K562 (cell line): ENCODE results near the gene ALG12. TPM values are rescaled to one million over a fixed set of nuclear protein-coding genes. Genes with fewer than 3 reads are reported as not detected.
A peak's percentile ranks its signal among the peaks of the same experiment; 100 is the strongest.

Experiments used
- ATAC-seq: fragments of 200-7000 bp; cut with Tn5 transposase; 3 replicates; pipeline ENCODE4 v1.9.1; 2020; ENCODE audit warnings: moderate library complexity
- BruUV-seq: library from RNA; stranded (reverse); fragments of 400-500 nt; replicated peaks from 2 replicates; lab custom pipeline; 2021; lab: Mats Ljungman, UMichigan
- CTCF ChIA-PET: fragments of 300-600 bp; formaldehyde crosslinking; extraction: SDS; loops from one replicate; lab custom pipeline; 2021; ENCODE audit warnings: low intra/inter-chr PET ratio; lab: Yijun Ruan, JAX
- POLR2A ChIA-PET: fragments of 300-600, 350-650 bp; sonication (Branson Sonifier 250); formaldehyde crosslinking; extraction: SDS; loops from one replicate; lab custom pipeline; 2021; ENCODE audit warnings: antibody characterized with exemption, inconsistent platforms; lab: Yijun Ruan, JAX
- DNase-seq, 4 experiments: peaks; one replicate each; pipeline versions ENCODE4 v3.0.0 to v3.0.0-alpha.2; 2011 to 2018; ENCODE audit warnings: low spot score in 3 of 4, mixed read lengths in 3 of 4; ENCODE audit errors: extremely low read depth in 1 of 4
- FAIRE-seq: peaks from 2 replicates; lab custom pipeline; 2011; peaks lifted over from hg19 to GRCh38; lab: Jason Lieb, UNC
- H2AFZ ChIP-seq: 2 replicates; pipeline ENCODE4 v1.6.0; 2011; ENCODE audit warnings: low read depth, low read length, control low read depth, inconsistent platforms
- H3K27ac ChIP-seq: fragments of 200-600 bp; 3 replicates; pipeline ENCODE4 v1.8.0; 2011; ENCODE audit warnings: low read depth, mild to moderate bottlenecking, control low read depth, inconsistent platforms, low read length, moderate library complexity, mixed read lengths; ENCODE audit errors: extremely low read depth
- H3K27me3 ChIP-seq, 2 experiments: fragments of 300-600 bp in 1 of 2; 2 replicates in 1 of 2; 3 replicates in 1 of 2; pipeline versions ENCODE4 v1.6.0 to v1.8.0; 2011; ENCODE audit warnings: inconsistent platforms in 2 of 2, low read length in 2 of 2, mild to moderate bottlenecking in 1 of 2, mixed read lengths in 1 of 2, moderate library complexity in 1 of 2; ENCODE audit not compliant: control insufficient read depth in 2 of 2, insufficient read depth in 2 of 2
- H3K36me3 ChIP-seq: fragments of 300-600 bp; 3 replicates; pipeline ENCODE4 v1.8.0; 2011; ENCODE audit warnings: mild to moderate bottlenecking, low read length, inconsistent platforms; ENCODE audit not compliant: control insufficient read depth, insufficient read depth
- H3K4me1 ChIP-seq, 2 experiments: fragments of 200-600 bp in 1 of 2; replicated peaks in 1 of 2; 2 replicates in 1 of 2; 3 replicates in 1 of 2; pipeline versions ENCODE4 v1.5.1 to v1.8.0; 2011; ENCODE audit warnings: inconsistent platforms in 2 of 2, low read length in 2 of 2, mild to moderate bottlenecking in 1 of 2, mixed read lengths in 1 of 2, moderate library complexity in 1 of 2; ENCODE audit not compliant: control insufficient read depth in 2 of 2, insufficient read depth in 2 of 2
- H3K4me2 ChIP-seq: 2 replicates; pipeline ENCODE4 v1.6.1; 2011; ENCODE audit warnings: low read length, control low read depth, inconsistent platforms, mixed read lengths; ENCODE audit not compliant: insufficient read depth
- H3K4me3 ChIP-seq: fragments of 200-600 bp; sonication (generic), shearing (Covaris generic); 2 replicates; pipeline ENCODE4 v1.5.1; 2016; ENCODE audit warnings: control low read depth, inconsistent platforms
- H3K79me2 ChIP-seq: fragments of 200-600 bp; 3 replicates; pipeline ENCODE4 v1.8.0; 2011; ENCODE audit warnings: low read length, inconsistent platforms; ENCODE audit not compliant: control insufficient read depth, insufficient read depth
- H3K9ac ChIP-seq, 2 experiments: 2 replicates each; pipeline versions ENCODE4 v1.6.0 to v1.6.1; 2011; ENCODE audit warnings: low read depth in 2 of 2, low read length in 2 of 2, control low read depth in 1 of 2, inconsistent platforms in 1 of 2, mild to moderate bottlenecking in 1 of 2, mixed read lengths in 1 of 2; ENCODE audit not compliant: insufficient read depth in 1 of 2
- H3K9me1 ChIP-seq: one replicate; pipeline ENCODE4 v1.6.0; 2011; ENCODE audit warnings: inconsistent platforms, mild to moderate bottlenecking, low read length, moderate library complexity; ENCODE audit not compliant: control insufficient read depth, insufficient read depth
- H3K9me3 ChIP-seq: replicated peaks from 2 replicates; pipeline ENCODE4 v1.5.1; 2011; ENCODE audit warnings: low read depth, low read length, inconsistent platforms; ENCODE audit not compliant: control insufficient read depth, insufficient read depth
- H4K20me1 ChIP-seq: replicated peaks from 2 replicates; pipeline ENCODE4 v1.6.1; 2011; ENCODE audit warnings: low read length, inconsistent platforms, mixed read lengths; ENCODE audit not compliant: control insufficient read depth, insufficient read depth
- DPF2 ChIP-seq: fragments of 450-650 bp; IDR thresholded peaks from 2 replicates; pipeline ENCODE4 v1.6.1; 2016
- GTF3C2 ChIP-seq: IDR thresholded peaks from 3 replicates; pipeline ENCODE4 v1.6.1; 2011; ENCODE audit warnings: borderline replicate concordance, mild to moderate bottlenecking, moderate library complexity; ENCODE audit not compliant: insufficient read length; ENCODE audit errors: extremely low read depth
- HMGN3 ChIP-seq: IDR thresholded peaks from 2 replicates; pipeline ENCODE4 v1.6.1; 2011; ENCODE audit warnings: borderline replicate concordance, low read depth, mild to moderate bottlenecking, mixed read lengths, low read length; ENCODE audit not compliant: insufficient read length; ENCODE audit errors: extremely low read depth
- PHTF2 ChIP-seq: fragments of 250-450 bp; sonication (Bioruptor Pico); IDR thresholded peaks from 2 replicates; pipeline ENCODE4 v1.5.0; 2021; ENCODE audit warnings: mild to moderate bottlenecking
- RBM14 ChIP-seq: fragments of 200-400 bp; formaldehyde crosslinking; IDR thresholded peaks from 2 replicates; pipeline ENCODE4 v1.6.1; 2018; ENCODE audit warnings: low read depth, mild to moderate bottlenecking, low read length, moderate library complexity, borderline replicate concordance; ENCODE audit not compliant: insufficient read depth
- TAF7 ChIP-seq: fragments of 450-650 bp; IDR thresholded peaks from 2 replicates; pipeline ENCODE4 v1.6.1; 2016; ENCODE audit warnings: missing genetic modification characterization, missing compliant biosample characterization
- TARDBP ChIP-seq: fragments of 450-650 bp; IDR thresholded peaks from 2 replicates; pipeline ENCODE4 v1.6.1; 2016
- TCF7L2 ChIP-seq: fragments of 150-350 bp; IDR thresholded peaks from 2 replicates; pipeline ENCODE4 v1.6.1; 2016; ENCODE audit warnings: low read depth, mild to moderate bottlenecking, low read length, moderate library complexity
- ZNF696 ChIP-seq: fragments of 250-450 bp; sonication (Bioruptor Pico); conservative IDR thresholded peaks from 2 replicates; pipeline ENCODE4 v1.4.0; 2020; ENCODE audit warnings: mild to moderate bottlenecking, moderate library complexity
- WGBS: fragments of 100-300 bp; shearing (Covaris generic); methylation state at CpG from one replicate; pipeline ENCODE4 v1.1.6; 2016; ENCODE audit warnings: low coverage, mixed read lengths; ENCODE audit not compliant: insufficient coverage; ENCODE audit errors: missing lambda C conversion rate; 5-methylcytosine and 5-hydroxymethylcytosine counted together
- in situ Hi-C: fragments of 300-500 bp; cut with MboI; formaldehyde crosslinking; loops from 4 replicates; pipeline ENCODE4 v1.15.0; 2018; ENCODE audit warnings: inconsistent platforms, mixed read lengths
- intact Hi-C: fragments of 100-400 bp; cut with micrococcal nuclease; formaldehyde crosslinking; loops from 2 replicates; pipeline ENCODE4 v1.14.2; 2022
- polyA plus RNA-seq, 8 experiments: library from polyadenylated mRNA; depleted of rRNA in 4 of 8; stranded (reverse) in 5 of 8; unstranded in 3 of 8; fragments of >200 nt; fragmentation: Nextera tagmentation in 2 of 8; fragmentation: Illumina TruSeq in 1 of 8; extraction: Ambion mirVana in 2 of 8; extraction: Trizol in 1 of 8; gene quantifications; 2 replicates each; pipeline versions ENCODE4 v1.2.1 to v1.2.3, GENCODE V29; 2011 to 2014; ENCODE audit warnings: inconsistent platforms in 1 of 8, missing spikeins in 1 of 8
- total RNA-seq, 7 experiments: library from RNA; depleted of rRNA in 6 of 7; stranded (reverse); fragments of >200 nt in 6 of 7; fragmentation: Illumina TruSeq in 2 of 7; extraction: Trizol in 2 of 7; gene quantifications; 2 replicates each; pipeline versions ENCODE4 v1.2.1 to v1.2.3, GENCODE V29; 2011 to 2021; ENCODE audit warnings: low replicate concordance in 1 of 7
- TF ChIP-seq, protein P1 (sequence below), 3 experiments: fragments of 200-800 bp in 1 of 3; sonication (Bioruptor generic) in 1 of 3; sonication (generic) in 1 of 3; formaldehyde crosslinking in 1 of 3; IDR thresholded peaks; 2 replicates each; pipeline versions ENCODE4 v1.6.1 to v1.8.0; 2016 to 2022; ENCODE audit warnings: mild to moderate bottlenecking in 2 of 3, missing compliant biosample characterization in 2 of 3, missing genetic modification characterization in 2 of 3, missing genetic modification reagents in 1 of 3
- TF ChIP-seq, protein P2 (sequence below), 2 experiments: fragments of 450-650 bp in 1 of 2; sonication (generic) in 1 of 2; formaldehyde crosslinking in 1 of 2; IDR thresholded peaks in 1 of 2; conservative IDR thresholded peaks in 1 of 2; 2 replicates each; pipeline versions ENCODE4 v1.6.1 to v1.8.1; 2016 to 2023; ENCODE audit warnings: mild to moderate bottlenecking in 2 of 2, moderate library complexity in 2 of 2, inconsistent platforms in 1 of 2, missing genetic modification reagents in 1 of 2
- TF ChIP-seq, protein P3 (sequence below): fragments of 450-650 bp; IDR thresholded peaks from 2 replicates; pipeline ENCODE4 v1.6.1; 2016; ENCODE audit warnings: antibody characterized with exemption

Gene ALG12
- total and polyA plus RNA-seq, 9 of the 15 experiments (the other 6 are each of a cell fraction or from before 2014, with no cell fraction given), result 0.20 to 8.5 (median 3.4) TPM

GRCh38 chr22:49934160-49934890, 16.1 kb upstream of the ALG12 start:
- peak overlapping the region; percentile 16; the same call in 1 of the 2 replicates for H3K4me3 ChIP-seq
- WGBS, result 34% methylated on average over 9 of the region's 24 CpGs
- in situ Hi-C loops (loop anchor here (5.0 kb wide), 2 partner anchors 58 to 98 kb away; no protein-coding TSS in a partner anchor), intact Hi-C loops (loop anchor here (5.0 kb wide), 1 partner anchor 38 kb away; no protein-coding TSS in a partner anchor)
- H2AFZ ChIP-seq, result peak overlapping the region; percentile 58; the same call in 1 of the 2 replicates
- POLR2A ChIA-PET, result no interaction called here
- H3K36me3 ChIP-seq, result no peaks in the 10 kb centered on the region
- ATAC-seq, result peak; percentile 9; the same call in 1 of the 3 replicates
- CTCF ChIA-PET, result no interaction called here
- peak; percentile 45 to 64 (median 48) for DNase-seq
- no peaks in the 10 kb centered on the region for H3K9me3 ChIP-seq
- BruUV-seq, result no TSS peak
- no peaks in the 10 kb centered on the region for H3K27me3 ChIP-seq
- no peaks in the 10 kb centered on the region for H3K9me1 ChIP-seq
- H4K20me1 ChIP-seq, result no peaks in the 10 kb centered on the region
- H3K4me1 ChIP-seq, result peaks cover 20 to 73% of the 10 kb centered on the region in 2 experiments
- no peaks in the 10 kb centered on the region for H3K79me2 ChIP-seq
- H3K9ac ChIP-seq, result peak overlapping the region; percentile 56 to 90
- no peak for FAIRE-seq
- peak overlapping the region; percentile 63; the same call in 2 of the 3 replicates for H3K27ac ChIP-seq
- H3K4me2 ChIP-seq, result peak overlapping the region; percentile 46
- TF ChIP-seq TARDBP, result no peak
- no peak for TF ChIP-seq ZNF696 (CRISPR knock-in tag)
- TF ChIP-seq GTF3C2, result no peak
- TF ChIP-seq, protein P1, sequence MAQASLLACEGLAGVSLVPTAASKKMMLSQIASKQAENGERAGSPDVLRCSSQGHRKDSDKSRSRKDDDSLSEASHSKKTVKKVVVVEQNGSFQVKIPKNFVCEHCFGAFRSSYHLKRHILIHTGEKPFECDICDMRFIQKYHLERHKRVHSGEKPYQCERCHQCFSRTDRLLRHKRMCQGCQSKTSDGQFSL (CRISPR knock-in tag; IDR thresholded peaks at IDR 0.05), result 0 out of 2 replicates have a peak, but pooled peaks have one; percentile 39
- TF ChIP-seq, protein P1 (tag; IDR thresholded peaks at IDR 0.05), result no peak
- peak; percentile 54; the same call in 1 of the 2 replicates for TF ChIP-seq DPF2
- no peak for TF ChIP-seq RBM14
- TF ChIP-seq TCF7L2, result no peak
- TF ChIP-seq, protein P2, sequence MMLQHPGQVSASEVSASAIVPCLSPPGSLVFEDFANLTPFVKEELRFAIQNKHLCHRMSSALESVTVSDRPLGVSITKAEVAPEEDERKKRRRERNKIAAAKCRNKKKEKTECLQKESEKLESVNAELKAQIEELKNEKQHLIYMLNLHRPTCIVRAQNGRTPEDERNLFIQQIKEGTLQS (IDR thresholded peaks at IDR 0.05), result peak; percentile 65
- TF ChIP-seq, protein P2 (CRISPR knock-in tag; conservative IDR thresholded peaks at IDR 0.05), result no peak
- no peak for TF ChIP-seq HMGN3
- TF ChIP-seq, protein P3, sequence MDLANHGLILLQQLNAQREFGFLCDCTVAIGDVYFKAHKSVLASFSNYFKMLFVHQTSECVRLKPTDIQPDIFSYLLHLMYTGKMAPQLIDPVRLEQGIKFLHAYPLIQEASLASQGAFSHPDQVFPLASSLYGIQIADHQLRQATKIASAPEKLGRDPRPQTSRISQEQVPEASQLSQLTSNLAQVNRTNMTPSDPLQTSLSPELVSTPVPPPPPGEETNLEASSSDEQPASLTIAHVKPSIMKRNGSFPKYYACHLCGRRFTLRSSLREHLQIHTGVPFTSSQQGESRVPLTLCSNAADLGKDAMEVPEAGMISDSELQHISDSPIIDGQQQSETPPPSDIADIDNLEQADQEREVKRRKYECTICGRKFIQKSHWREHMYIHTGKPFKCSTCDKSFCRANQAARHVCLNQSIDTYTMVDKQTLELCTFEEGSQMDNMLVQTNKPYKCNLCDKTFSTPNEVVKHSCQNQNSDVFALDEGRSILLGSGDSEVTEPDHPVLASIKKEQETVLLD, result peak; percentile 28; the same call in 1 of the 2 replicates
- TF ChIP-seq TAF7 (tag), result no peak
- no peak for TF ChIP-seq PHTF2 (CRISPR knock-in tag)
